CD8-positive, alpha-beta memory T cell (primary cell): Measurements from ENCODE around the gene ATP1B2. TPM values are rescaled to one million over a fixed set of nuclear protein-coding genes. Genes with fewer than 3 reads are reported as not detected.

Source experiments
- CTCF ChIA-PET: fragments of 350-600 bp; sonication (Branson Sonifier 250); formaldehyde crosslinking; loops from one replicate; lab custom pipeline; 2021; ENCODE audit warnings: antibody characterized with exemption; lab: Charles Lee
- POLR2A ChIA-PET: fragments of 350-600 bp; sonication (Branson Sonifier 250); formaldehyde crosslinking; loops from one replicate; lab custom pipeline; 2021; ENCODE audit warnings: antibody characterized with exemption; lab: Charles Lee
- DNase-seq, 5 donors: peaks; one replicate each; pipeline versions ENCODE4 v3.0.0 to v3.0.0-alpha.2; 2020 to 2022; ENCODE audit warnings: mixed read lengths in 1 of 5
- H3K27ac ChIP-seq: one replicate; pipeline ENCODE4 v1.7.0; 2013; ENCODE audit warnings: low read depth, mild to moderate bottlenecking, low read length, moderate library complexity
- H3K27me3 ChIP-seq: 2 replicates; pipeline ENCODE4 v1.7.0; 2013; ENCODE audit warnings: low read length, mild to moderate bottlenecking; ENCODE audit not compliant: insufficient read depth, poor library complexity, severe bottlenecking
- H3K36me3 ChIP-seq: 2 replicates; pipeline ENCODE4 v1.7.0; 2013; ENCODE audit warnings: mild to moderate bottlenecking, low read length, moderate library complexity; ENCODE audit not compliant: insufficient read depth
- H3K4me1 ChIP-seq: 2 replicates; pipeline ENCODE4 v1.7.0; 2013; ENCODE audit warnings: mild to moderate bottlenecking, low read length, moderate library complexity; ENCODE audit not compliant: insufficient read depth
- H3K4me3 ChIP-seq: 2 replicates; pipeline ENCODE4 v1.7.0; 2013; ENCODE audit warnings: mild to moderate bottlenecking, low read length
- H3K9me3 ChIP-seq: 2 replicates; pipeline ENCODE4 v1.7.0; 2013; ENCODE audit warnings: mild to moderate bottlenecking, low read length
- H3K27ac Mint-ChIP-seq, 8 donors: one replicate each; pipeline ENCODE4 v1.8.0; 2020 to 2021; ENCODE audit warnings: mixed read lengths in 8 of 8, mild to moderate bottlenecking in 6 of 8, inconsistent platforms in 3 of 8, moderate library complexity in 3 of 8
- H3K27me3 Mint-ChIP-seq, 2 donors: one replicate each; pipeline ENCODE4 v1.8.0; 2020 to 2021; ENCODE audit warnings: mixed read lengths in 2 of 2, mild to moderate bottlenecking in 1 of 2, moderate library complexity in 1 of 2
- H3K36me3 Mint-ChIP-seq, 3 donors: one replicate each; pipeline ENCODE4 v1.8.0; 2020 to 2021; ENCODE audit warnings: mixed read lengths in 3 of 3, inconsistent platforms in 1 of 3, mild to moderate bottlenecking in 1 of 3
- H3K4me1 Mint-ChIP-seq, 3 donors: one replicate each; pipeline ENCODE4 v1.8.0; 2020 to 2021; ENCODE audit warnings: mixed read lengths in 3 of 3, inconsistent platforms in 1 of 3, mild to moderate bottlenecking in 1 of 3
- H3K4me3 Mint-ChIP-seq, 7 donors: one replicate each; pipeline ENCODE4 v1.8.0; 2020 to 2021; ENCODE audit warnings: mixed read lengths in 7 of 7, mild to moderate bottlenecking in 6 of 7, moderate library complexity in 4 of 7, inconsistent platforms in 2 of 7
- H3K9me3 Mint-ChIP-seq, 5 donors: one replicate each; pipeline ENCODE4 v1.8.0; 2020 to 2022; ENCODE audit warnings: mixed read lengths in 5 of 5, mild to moderate bottlenecking in 3 of 5, moderate library complexity in 2 of 5, inconsistent platforms in 1 of 5
- polyA plus RNA-seq: library from polyadenylated mRNA; unstranded; fragments of 300-500 nt; fragmentation: Illumina TruSeq; gene quantifications from one replicate; pipeline ENCODE4 v1.2.3, GENCODE V29; 2021
- total RNA-seq, 2 experiments: library from RNA; stranded (reverse); gene quantifications; one replicate each; pipeline ENCODE4 v1.2.3, GENCODE V29; 2021

The ATP1B2 gene
- total and polyA plus RNA-seq, 3 experiments from 2014 or later, result 0.40 to 0.53 TPM; not detected in 1

DNA sequence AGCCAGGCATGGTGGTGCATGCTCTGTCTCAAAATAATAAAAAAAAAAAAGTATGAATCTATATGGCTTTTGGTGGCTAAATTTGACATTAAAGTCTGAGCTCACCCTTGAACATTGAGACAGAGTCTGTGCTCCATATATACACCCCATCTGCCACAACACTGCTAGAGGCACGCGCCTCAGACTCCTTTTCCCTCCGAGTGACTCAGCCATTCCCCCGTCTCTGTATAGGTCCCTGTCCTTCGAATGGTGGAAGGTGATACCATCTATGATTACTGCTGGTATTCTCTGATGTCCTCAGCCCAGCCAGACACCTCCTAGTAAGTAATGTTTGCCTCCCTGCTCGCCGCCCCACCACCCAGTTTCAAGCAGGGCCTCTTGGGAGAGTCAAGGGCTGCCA, 49.8 kb downstream of the ATP1B2 start:
- CTCF ChIA-PET, result no interaction called here
- H3K27ac Mint-ChIP-seq, result no peak overlapping the region

GRCh38 chr17:7701681-7702080, 51.0 kb downstream of the ATP1B2 start:
- H3K4me1 ChIP-seq, result peaks cover 10% of the 10 kb centered on the region
- Mint-ChIP-seq H3K9me3 (no peaks in the 10 kb centered on the region), H3K36me3 (peaks cover 16 to 40% (median 33%) of the 10 kb centered on the region in 3 donors), H3K27me3 (peaks cover 21 to 43% of the 10 kb centered on the region in 2 donors), H3K4me3 (peak overlapping the region in 1 of 7 donors; percentile 49), H3K4me1 (peaks cover 14 to 24% (median 23%) of the 10 kb centered on the region in 3 donors), H3K27ac (no peak overlapping the region)
- DNase-seq, result no peak
- no peaks in the 10 kb centered on the region for H3K9me3 ChIP-seq
- H3K27me3 ChIP-seq, result peaks cover 19% of the 10 kb centered on the region
- no peak overlapping the region for H3K27ac ChIP-seq
- H3K36me3 ChIP-seq, result no peaks in the 10 kb centered on the region
- no peak overlapping the region for H3K4me3 ChIP-seq
- CTCF ChIA-PET, result no interaction called here
- POLR2A ChIA-PET, result no interaction called here

More for the DNA sequence above, 49.8 kb downstream of the ATP1B2 start:
- Mint-ChIP-seq H3K36me3 (peaks cover 21 to 49% (median 42%) of the 10 kb centered on the region in 3 donors), H3K4me1 (peaks cover 10 to 17% (median 13%) of the 10 kb centered on the region in 3 donors), H3K27me3 (peaks cover 11 to 31% of the 10 kb centered on the region in 2 donors), H3K4me3 (no peak overlapping the region), H3K9me3 (no peaks in the 10 kb centered on the region)
- no peak overlapping the region for H3K4me3 ChIP-seq
- H3K36me3 ChIP-seq, result no peaks in the 10 kb centered on the region
- POLR2A ChIA-PET, result no interaction called here
- no peak overlapping the region for H3K27ac ChIP-seq
- H3K27me3 ChIP-seq, result peaks cover 10% of the 10 kb centered on the region
- no peak for DNase-seq
- H3K4me1 ChIP-seq, result peaks cover 10% of the 10 kb centered on the region
- H3K9me3 ChIP-seq, result no peaks in the 10 kb centered on the region

DNA sequence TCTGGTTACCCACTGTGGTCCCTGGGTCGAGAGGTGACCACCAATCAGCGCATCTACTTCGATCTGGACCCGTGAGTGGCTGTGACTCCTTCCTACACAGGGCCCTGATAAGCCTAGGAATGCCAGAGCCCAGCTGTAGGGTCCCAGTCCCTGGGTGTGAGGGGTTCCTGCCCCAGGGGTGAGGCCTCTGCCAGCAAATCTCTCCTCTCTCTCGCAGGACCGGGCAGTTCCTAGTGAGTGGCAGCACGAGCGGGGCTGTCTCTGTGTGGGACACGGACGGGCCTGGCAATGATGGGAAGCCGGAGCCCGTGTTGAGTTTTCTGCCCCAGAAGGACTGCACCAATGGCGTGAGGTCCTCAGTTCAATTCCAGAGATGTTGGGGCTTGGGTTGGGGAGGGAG, 52.0 kb downstream of the ATP1B2 start:
- Mint-ChIP-seq H3K27ac (no peak overlapping the region), H3K4me1 (peaks cover 14 to 24% (median 23%) of the 10 kb centered on the region in 3 donors), H3K36me3 (peaks cover 15 to 35% (median 32%) of the 10 kb centered on the region in 3 donors), H3K4me3 (no peak overlapping the region), H3K27me3 (peaks cover 31 to 54% of the 10 kb centered on the region in 2 donors), H3K9me3 (no peaks in the 10 kb centered on the region)
- no peak for DNase-seq
- ChIA-PET CTCF (no interaction called here), POLR2A (no interaction called here)
- peaks cover 26% of the 10 kb centered on the region for H3K27me3 ChIP-seq
- no peak overlapping the region for H3K27ac ChIP-seq
- peaks cover 10% of the 10 kb centered on the region for H3K4me1 ChIP-seq
- H3K9me3 ChIP-seq, result no peaks in the 10 kb centered on the region
- H3K36me3 ChIP-seq, result no peaks in the 10 kb centered on the region
- H3K4me3 ChIP-seq, result no peak overlapping the region

DNA sequence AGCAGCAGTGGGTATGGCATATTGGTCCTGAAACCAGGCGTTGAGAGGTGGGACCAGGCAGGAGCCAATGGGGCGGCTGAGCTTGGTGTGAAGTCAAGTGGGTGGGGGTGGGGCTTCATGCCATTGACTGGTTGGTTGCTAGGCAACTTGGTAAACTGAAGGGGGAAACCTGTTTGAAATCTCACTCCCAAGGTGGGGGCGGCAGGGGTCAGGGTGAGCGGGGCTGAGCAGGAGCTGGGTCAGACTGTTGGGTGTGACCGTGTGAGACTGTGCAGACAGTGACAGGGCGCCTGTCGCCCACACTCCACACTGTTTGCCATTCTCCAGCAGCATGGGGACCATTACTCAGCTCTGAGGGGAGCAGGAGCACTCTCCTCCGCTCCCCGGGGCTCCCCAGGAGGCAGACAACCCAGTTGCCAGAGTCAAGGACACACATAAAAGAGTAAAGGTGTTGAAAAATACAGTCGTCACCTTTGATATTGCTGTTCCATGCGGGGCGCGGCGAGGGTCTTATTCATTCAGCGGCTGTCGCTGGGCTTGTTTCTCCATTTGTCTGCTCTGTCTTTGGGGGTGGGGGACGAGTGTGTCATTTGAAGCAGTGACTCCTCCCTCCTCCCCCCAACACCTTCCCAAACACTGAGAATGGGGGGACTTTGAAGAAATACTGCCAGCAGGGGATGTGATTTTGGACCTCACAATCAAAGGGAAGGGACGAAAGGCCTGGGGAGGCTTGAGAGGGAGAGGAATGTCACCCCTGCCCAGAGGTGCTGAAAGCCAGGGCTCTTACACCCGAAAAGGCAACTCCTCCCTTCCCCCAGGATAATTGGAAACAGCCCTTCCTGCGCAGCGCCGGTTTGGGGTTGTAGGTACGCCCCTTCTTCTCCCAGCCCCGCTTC, 53.1 kb downstream of the ATP1B2 start:
- ChIA-PET CTCF (interaction anchor here (0.9 to 1.1 kb wide), 2 partner anchors 15 to 649 kb away, joined by 3 read pairs; partner anchors contain the start of gene WRAP53), POLR2A (interaction anchor here (0.6 kb wide), 1 partner anchor 523 kb away, joined by 4 read pairs; no protein-coding TSS in a partner anchor)
- Histone ChIP-seq H3K4me3 (no peak overlapping the region), H3K9me3 (no peaks in the 10 kb centered on the region), H3K4me1 (peaks cover 10% of the 10 kb centered on the region), H3K27ac (no peak overlapping the region), H3K36me3 (no peaks in the 10 kb centered on the region), H3K27me3 (peaks cover 26% of the 10 kb centered on the region)
- H3K4me3 Mint-ChIP-seq, result peak overlapping the region in 6 of 7 donors; percentile 54 to 89 (median 76)
- peaks cover 35 to 61% of the 10 kb centered on the region in 2 donors for H3K27me3 Mint-ChIP-seq
- H3K9me3 Mint-ChIP-seq, result no peaks in the 10 kb centered on the region
- peaks cover 14 to 24% (median 23%) of the 10 kb centered on the region in 3 donors for H3K4me1 Mint-ChIP-seq
- DNase-seq, result no peak
- peaks cover 11 to 30% (median 27%) of the 10 kb centered on the region in 3 donors for H3K36me3 Mint-ChIP-seq
- peak overlapping the region in 2 of 8 donors; percentile 13 to 54 for H3K27ac Mint-ChIP-seq

GRCh38 chr17:7704601-7705268, 54.0 kb downstream of the ATP1B2 start, which contains the start of gene EFNB3:
Gene EFNB3, plus strand, starts transcription at chr17:7705202. Its CDS starts 397 bp downstream, at chr17:7705599.
- Mint-ChIP-seq H3K4me3 (peak within 1 kb of the TSS; percentile 45 to 89 (median 76)), H3K36me3 (peaks cover 11 to 30% (median 27%) of the 10 kb centered on the region in 3 donors), H3K27me3 (peaks cover 38 to 63% of the 10 kb centered on the region in 2 donors), H3K9me3 (no peaks in the 10 kb centered on the region), H3K27ac (peak within 1 kb of the TSS in 1 of 8 donors; percentile 29), H3K4me1 (peaks cover 14 to 24% (median 23%) of the 10 kb centered on the region in 3 donors)
- ChIA-PET POLR2A (no interaction called here), CTCF (interaction anchor here (0.9 to 1.1 kb wide), 2 partner anchors 16 to 650 kb away, joined by 3 read pairs; partner anchors contain the start of gene WRAP53)
- no peak for DNase-seq
- H3K4me1 ChIP-seq, result peaks cover 10% of the 10 kb centered on the region
- no peak within 1 kb of the TSS for H3K27ac ChIP-seq
- no peak within 1 kb of the TSS for H3K4me3 ChIP-seq
- no peaks in the 10 kb centered on the region for H3K36me3 ChIP-seq
- H3K27me3 ChIP-seq, result peaks cover 26% of the 10 kb centered on the region
- no peaks in the 10 kb centered on the region for H3K9me3 ChIP-seq

GRCh38 chr17:7705269-7706255, 54.8 kb downstream of the ATP1B2 start:
- CTCF ChIA-PET, result interaction anchor here (1.0 kb wide), 1 partner anchor 11 kb away, joined by 3 read pairs; no protein-coding TSS in a partner anchor
- Mint-ChIP-seq H3K9me3 (no peaks in the 10 kb centered on the region), H3K36me3 (peaks cover 6 to 25% (median 25%) of the 10 kb centered on the region in 3 donors), H3K4me1 (peaks cover 18 to 31% (median 29%) of the 10 kb centered on the region in 3 donors), H3K27me3 (peaks cover 37 to 70% of the 10 kb centered on the region in 2 donors), H3K4me3 (peak overlapping the region in 6 of 7 donors; percentile 6 to 65 (median 50)), H3K27ac (no peak overlapping the region)
- Histone ChIP-seq H3K36me3 (no peaks in the 10 kb centered on the region), H3K4me3 (no peak overlapping the region), H3K27me3 (peaks cover 26% of the 10 kb centered on the region), H3K9me3 (no peaks in the 10 kb centered on the region), H3K4me1 (peaks cover 16% of the 10 kb centered on the region), H3K27ac (no peak overlapping the region)
- DNase-seq, result no peak
- POLR2A ChIA-PET, result no interaction called here
